H54 (cell line): ENCODE data around the gene PIK3R1.

Experiments used
- DNase-seq: peaks from one replicate; pipeline ENCODE4 v3.0.0; 2011; ENCODE audit warnings: low spot score, mixed read lengths; ENCODE audit not compliant: insufficient read length
- FAIRE-seq: peaks from 3 replicates; lab custom pipeline; 2011; peaks lifted over from hg19 to GRCh38; lab: Jason Lieb, UNC
- POLR2A ChIP-seq: IDR thresholded peaks from 2 replicates; pipeline ENCODE4 v1.6.1; 2011; ENCODE audit warnings: low read depth, mild to moderate bottlenecking, low read length

PIK3R1 gene

DNA sequence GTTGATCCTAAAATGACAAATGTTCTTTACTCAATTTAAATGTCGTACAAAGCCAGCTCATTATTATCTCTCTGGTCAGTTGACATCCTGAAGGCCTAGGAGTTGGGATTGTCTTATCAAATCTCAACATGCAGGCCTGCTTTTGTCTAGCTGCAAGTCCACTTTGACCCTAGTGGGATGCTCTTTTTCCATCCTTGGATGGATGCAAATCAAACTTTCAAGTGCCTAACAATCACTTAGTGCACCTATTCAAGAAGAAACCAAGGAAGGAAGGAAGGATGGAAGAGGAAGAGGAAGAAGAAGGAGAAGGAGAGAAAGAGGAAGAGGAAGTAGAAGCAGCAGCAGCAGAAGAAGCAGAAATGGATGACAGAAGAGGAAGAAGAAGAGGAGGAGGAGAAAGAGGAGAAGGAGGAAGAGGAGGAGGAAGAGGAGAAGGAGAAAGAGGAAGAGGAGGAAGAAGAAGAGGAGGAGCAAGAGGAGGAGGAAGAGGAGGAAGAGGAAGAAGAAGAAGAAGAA, 109.6 kb downstream of the PIK3R1 start:
- FAIRE-seq, result no peak
- DNase-seq, result no peak
- TF ChIP-seq POLR2A, result no peak

DNA sequence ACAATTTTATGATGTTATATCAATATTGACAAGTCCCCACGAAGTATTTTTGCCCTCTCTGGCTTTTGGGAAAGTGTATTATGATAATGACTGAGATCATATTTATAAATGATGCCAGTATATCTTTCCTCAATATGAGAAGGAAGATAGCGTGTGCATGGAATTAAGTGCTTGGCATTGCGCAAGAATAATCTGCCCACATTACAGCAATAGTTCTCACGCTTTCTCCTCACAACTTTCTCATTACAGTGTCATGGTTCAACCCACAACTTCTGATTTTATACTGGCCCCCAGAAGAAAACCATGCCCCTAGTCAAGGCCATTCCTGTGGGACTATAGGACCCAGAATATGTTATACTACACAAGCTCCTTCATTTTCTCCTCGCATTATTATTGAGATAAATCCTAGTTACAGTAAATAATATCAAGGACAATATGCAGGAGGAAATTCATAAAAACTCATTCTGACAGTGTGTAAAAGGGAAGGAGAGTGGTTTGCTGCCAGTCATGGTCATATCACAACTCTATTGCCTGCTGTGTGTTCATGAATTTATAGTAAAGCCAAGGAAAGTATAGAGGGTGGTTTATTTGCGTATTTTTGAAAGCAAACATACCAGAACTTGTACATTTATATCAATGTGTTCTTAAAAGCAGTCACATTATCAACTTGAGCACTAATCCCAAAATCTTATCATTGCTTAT, 114.1 kb downstream of the PIK3R1 start:
- no peak for TF ChIP-seq POLR2A
- FAIRE-seq, result no peak
- DNase-seq, result no peak

DNA sequence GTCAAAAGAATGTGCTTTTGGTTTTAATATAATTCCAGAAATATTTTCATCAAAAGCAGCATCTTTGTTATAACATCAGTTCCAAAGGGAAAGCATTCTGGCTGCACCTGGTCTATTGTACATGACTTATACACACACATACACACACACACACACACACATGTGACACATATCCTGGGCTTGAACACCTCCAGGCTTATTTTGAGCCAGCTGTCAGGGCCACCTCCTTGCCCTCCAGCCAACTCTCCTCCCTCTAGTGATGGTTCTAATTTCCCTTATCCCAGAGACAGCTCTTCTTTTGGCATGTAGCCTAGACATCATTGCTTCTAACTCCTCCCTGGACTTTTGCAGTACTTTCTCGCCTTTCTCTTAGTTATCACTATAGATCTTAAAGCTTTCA, 115.0 kb downstream of the PIK3R1 start:
- FAIRE-seq (no peak), DNase-seq (no peak)
- TF ChIP-seq POLR2A, result no peak

DNA sequence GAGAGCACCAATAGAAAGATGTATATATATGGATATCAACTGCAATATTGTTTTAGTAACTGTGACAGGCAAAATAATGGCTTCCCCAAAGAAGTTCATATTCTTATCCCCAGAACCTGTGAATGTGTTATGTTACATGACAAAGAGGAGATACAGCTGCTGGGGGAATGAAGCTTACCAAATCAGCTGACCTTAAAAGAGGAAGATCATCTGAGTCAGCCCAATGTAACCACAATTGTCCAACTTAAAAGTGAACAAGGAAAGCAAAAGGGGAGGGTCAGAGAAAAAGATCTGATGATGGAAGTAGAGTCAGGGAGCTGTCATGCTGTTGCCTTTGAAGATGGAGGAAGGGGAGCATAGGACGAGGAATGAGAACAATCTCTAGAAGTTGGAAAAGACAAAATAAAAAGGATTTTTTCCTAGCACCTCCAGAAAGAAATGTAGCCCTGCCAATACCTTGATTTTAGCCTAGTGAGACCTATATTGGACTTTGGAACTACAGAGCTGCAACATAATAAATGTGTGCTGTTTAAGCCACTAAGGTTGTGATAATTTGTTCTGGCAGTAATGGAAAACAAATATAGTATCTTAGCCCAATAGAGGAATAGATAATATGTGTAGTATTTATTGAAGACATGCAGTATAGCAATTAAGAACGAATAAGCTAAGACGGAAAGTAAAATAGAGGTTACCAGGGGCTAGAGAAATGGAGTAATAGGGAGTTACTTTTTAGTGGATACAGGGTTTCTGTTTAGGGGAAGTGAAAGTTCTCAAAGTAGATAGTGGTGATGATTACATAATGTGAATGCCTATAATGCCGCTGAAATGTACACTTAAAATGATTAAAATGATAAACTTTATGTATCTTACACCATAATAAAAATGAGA, 115.9 kb downstream of the PIK3R1 start:
- no peak for TF ChIP-seq POLR2A
- FAIRE-seq (no peak), DNase-seq (no peak)

DNA sequence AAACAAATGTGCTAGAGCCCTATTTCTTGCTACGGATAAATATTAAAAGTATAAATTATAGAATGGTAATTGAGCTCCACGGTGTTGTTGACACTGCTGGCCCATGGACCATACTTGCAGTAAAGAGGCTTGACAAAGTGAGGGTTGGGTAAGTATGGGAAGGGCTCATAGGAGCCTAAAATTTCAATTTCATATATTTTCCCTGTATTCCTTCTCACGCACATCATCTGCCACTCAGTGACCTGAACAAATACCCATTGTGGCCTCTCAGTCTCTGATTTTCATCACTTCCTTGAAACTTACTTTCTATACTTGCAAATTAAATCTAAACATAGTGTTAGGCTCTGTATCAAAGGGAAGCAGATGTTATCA, 116.5 kb downstream of the PIK3R1 start:
- DNase-seq (no peak), FAIRE-seq (no peak)
- TF ChIP-seq POLR2A, result no peak

DNA sequence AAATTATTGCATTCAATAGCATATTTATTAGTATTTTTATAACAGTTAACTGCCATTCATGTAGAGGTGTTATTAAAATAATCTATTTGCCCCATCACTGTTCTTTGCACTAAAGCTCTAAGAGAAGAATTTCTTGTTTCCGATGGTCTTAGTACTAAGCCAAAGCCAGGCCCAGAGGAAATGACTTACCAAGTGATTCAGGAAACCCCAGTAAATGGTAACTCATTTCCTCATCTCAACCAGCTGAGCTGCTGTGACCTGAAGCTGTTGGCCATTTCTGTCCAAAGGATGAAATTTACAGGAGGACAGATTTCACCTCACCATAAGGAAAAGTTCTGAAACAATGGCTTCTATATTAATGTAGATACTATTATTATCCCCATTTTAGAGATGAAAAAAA, 117.0 kb downstream of the PIK3R1 start:
- TF ChIP-seq POLR2A, result no peak
- DNase-seq (no peak), FAIRE-seq (no peak)

DNA sequence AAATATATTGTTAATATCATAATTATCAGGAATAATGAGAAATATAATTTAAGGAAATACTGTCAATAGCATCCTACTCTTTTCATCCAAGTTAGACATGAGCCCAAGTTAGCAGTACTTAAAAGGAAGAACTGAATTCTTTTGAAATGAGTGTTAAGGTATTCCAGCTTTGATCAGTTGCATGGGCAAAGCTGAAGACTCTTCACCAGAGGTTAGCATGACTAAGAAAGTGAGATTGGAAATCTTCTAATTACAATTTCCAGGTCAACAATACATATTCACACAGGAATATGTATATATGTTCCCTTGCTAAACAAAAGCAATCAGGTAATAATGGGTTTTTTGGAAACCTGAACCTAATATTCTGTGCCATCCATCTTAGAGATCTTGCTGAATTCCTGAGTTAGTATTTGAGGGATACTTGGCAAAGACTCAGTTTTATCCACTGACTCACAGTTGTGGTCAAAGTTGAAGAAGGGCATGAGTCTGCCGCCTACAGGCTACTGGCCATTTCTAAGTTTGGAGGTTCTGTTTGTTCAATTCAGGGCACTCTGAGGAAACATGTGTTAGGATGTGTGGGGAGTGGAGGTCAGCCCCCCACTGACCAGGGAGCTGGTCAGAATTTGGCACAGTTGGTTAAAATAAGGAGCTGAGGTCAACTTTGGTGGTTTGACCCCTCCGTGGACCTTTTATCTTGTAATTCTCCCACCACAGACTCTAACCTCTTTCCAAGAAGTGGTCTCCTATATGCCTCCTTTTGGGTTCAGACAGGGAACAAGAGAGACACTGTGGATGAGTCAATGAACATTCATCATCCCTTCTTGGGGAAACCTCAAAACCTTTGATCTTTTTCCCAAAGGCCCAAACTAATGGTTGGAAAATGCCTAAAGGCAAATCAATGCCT, 118.3 kb downstream of the PIK3R1 start:
- FAIRE-seq (peak; percentile 79), DNase-seq (peak; percentile 54)

DNA sequence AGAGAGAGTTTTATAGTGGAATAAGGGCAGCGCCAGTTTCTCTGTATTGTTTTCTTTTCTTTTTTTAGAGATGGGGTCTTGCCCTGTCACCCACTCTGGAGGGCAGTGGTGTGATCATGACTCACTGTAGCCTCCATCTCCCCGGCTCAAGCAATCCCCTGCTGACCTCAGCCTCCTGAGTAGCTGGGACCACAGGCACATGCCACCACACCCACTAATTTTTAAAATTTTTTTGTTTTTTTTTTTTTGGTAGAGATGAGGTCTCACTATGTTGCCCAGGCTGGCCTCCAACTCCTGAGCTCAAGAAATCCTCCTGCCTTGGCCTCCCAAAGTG, 119.0 kb downstream of the PIK3R1 start:
- no peak for TF ChIP-seq POLR2A
- DNase-seq, result no peak
- FAIRE-seq, result no peak

More for the DNA sequence above, 118.3 kb downstream of the PIK3R1 start:
- no peak for TF ChIP-seq POLR2A

DNA sequence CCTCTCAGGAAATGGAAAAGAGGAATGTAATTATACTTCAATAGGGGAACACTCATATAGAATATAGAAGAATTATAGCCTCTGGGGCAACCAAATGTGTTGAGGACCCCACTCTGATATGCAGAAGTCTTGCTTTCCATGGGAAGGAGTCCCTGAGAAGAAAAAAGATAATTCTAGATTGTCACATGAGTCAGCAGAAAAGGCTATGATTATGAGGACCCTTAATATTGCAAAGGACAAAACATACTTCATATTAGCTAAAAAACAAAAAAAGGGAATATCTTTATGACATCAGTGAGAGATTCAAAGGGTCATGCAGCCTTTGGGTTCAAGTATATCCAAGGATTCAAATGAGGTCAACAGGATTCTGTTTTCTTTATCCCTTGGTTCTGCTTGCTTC, 119.5 kb downstream of the PIK3R1 start:
- FAIRE-seq (no peak), DNase-seq (no peak)
- TF ChIP-seq POLR2A, result no peak

DNA sequence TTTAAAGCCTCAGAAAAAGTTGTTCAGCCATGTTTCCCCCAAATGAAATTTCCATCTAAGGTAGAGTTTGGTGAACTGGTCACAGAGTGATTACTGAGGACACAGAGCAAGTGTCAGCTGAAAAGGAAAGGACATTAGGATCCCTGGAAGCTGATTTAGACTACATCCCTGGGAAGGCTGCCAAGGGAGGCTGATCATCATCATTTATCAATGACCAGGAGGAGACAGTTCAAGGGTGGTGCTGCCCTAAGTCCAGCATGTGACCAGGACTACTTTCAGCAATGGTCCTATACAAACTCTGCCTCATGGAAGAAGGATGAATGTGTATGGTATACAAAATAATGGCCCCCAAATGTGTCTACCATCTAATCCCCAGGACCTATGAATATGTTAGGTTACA, 120.6 kb downstream of the PIK3R1 start:
- no peak for TF ChIP-seq POLR2A
- no peak for FAIRE-seq
- no peak for DNase-seq

DNA sequence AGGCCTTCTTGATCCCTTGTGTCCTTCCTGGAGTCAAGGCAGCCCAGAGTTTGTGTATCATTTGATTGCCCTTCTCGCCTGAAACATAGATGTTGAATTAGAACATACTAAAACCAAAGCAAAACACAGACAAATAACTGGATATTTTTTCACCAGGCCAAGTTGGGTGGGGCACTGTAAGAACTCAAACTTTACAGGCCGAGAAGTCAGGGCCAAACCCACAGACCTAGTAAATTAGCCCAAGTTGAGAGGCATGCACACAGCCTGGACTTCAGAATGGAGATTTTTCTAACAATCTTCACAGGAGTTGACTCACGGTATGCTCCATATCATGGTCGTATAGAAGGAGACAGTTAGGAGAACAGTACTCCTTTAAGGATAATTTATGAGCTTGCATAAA, 121.7 kb downstream of the PIK3R1 start:
- no peak for TF ChIP-seq POLR2A
- FAIRE-seq, result no peak
- DNase-seq, result no peak

DNA sequence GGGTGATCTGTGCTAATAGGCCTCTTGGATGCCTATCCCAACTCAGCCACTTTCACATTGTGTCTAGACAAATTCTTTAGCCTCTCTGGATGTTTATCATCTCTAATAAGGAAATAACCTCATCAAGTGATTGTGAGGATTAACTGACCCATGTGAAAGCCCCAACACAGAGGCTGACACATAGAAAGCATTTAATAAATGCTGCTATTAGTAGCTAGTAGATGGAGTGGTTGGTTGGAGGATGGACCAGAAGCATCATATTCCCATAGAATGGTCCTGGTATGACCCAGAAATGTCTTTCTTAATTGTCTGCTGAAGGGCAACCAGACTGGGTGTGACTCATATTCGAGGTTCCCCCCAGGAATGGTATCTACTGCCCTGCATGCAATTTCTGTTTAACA, 124.4 kb downstream of the PIK3R1 start:
- no peak for TF ChIP-seq POLR2A
- DNase-seq, result no peak
- no peak for FAIRE-seq

DNA sequence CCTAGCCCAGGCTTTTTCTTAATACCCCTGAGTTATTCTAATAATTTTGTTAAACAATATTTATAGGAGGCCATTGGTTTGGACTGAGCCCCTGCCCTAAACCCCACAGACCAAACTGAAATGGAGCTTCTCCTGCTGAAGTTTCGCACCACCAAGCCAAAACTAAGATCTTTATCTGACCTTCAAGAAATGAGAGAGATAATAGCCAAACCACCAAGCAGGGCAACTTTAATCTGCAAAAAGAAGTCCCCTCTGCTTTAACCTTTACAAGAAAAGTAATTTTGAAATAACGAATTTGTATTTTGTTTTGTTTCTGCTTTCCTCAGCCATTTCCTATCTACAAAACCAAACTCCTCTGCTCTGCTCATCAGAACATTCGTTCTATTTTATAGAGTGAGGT, 125.5 kb downstream of the PIK3R1 start:
- FAIRE-seq (no peak), DNase-seq (no peak)
- TF ChIP-seq POLR2A, result no peak

DNA sequence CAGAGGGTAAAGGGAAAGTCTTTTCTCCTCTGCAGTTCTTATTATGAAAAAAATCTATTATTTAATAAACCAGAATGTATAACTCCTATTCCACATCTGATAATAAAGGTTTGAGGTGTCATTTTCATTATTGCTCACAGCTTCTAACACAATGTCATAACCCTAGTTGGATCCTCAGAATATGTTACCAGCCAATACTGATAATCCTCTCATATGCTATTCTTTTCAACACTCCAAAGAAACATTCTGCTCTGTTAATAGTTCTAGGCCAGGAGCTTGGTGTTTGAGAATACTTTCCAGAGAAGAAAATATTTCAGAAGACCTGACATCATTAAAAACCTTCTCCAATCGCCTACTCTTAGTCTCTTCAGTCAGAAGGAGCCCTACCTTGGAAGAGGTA, 127.1 kb downstream of the PIK3R1 start:
- DNase-seq (no peak), FAIRE-seq (no peak)
- TF ChIP-seq POLR2A, result no peak
